Inflammatory macrophage (primary cell): ENCODE results near the gene IL12RB2.

Experiments used
- DNase-seq, 2 donors: peaks; one replicate each; pipeline ENCODE4 v3.0.0-alpha.2; 2020 to 2022

IL12RB2 gene

GRCh38 chr1:67313934-67314671, 6.4 kb downstream of the IL12RB2 start:
- no peak for DNase-seq

- DNase-seq = peak in 1 of 2 donors; percentile 8
Measured at GRCh38 chr1:67314696-67315095, 7.0 kb downstream of the IL12RB2 start.

DNA sequence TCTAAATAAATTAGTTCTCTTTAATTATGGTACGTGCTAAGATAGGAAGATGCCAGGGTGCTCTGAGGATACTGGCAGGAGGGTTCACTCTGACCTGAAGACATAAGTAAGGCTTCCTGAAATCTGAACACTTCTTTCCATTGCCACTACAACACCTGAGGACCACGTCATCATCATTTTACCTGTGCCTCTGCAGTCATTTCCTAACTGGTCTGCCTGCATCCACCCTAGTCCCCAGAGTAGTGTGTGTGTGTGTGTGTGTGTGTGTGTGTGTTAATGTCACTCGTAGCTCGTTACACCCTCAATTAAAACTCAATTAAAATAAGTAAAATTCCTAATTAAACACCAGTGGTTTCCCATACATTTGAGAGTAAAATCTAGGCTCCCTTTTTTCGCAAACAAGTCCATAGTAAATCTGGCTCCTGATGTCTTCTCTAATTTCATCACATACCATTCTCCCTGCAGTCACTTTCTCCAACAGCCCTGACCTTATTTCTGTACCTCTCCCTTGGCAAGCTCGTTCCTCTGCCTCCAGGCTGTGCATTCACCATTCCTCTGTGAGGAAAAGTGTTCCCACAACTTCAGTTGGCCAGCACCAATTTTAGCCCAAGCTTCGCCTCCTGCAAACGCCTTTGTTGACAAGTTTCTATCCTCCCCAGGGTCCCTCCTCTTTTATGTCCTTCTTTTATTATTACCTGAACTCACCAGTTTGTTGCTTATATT, 8.7 kb downstream of the IL12RB2 start:
- no peak for DNase-seq

- DNase-seq = no peak
Measured at GRCh38 chr1:67316918-67317317, 9.2 kb downstream of the IL12RB2 start.

DNA sequence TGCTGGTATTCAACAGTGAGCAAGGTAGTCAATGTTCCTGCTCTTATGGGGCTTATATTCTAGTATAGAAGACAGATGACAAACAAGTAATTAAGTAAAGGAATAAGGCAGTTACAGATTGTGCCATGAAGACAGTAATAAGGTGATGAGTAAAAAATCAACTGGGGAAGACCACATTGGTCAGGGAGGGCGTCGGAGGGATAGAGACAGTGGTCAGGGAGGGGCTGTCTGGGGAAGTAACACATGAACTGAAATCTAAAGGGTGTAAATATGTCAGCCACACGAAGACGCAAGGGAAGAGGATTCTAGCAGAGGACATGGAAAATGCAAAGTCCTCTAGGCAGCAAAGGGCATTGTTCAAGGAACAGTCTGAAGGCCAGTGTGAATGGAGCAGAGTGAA, 10.1 kb downstream of the IL12RB2 start:
- no peak for DNase-seq

DNA sequence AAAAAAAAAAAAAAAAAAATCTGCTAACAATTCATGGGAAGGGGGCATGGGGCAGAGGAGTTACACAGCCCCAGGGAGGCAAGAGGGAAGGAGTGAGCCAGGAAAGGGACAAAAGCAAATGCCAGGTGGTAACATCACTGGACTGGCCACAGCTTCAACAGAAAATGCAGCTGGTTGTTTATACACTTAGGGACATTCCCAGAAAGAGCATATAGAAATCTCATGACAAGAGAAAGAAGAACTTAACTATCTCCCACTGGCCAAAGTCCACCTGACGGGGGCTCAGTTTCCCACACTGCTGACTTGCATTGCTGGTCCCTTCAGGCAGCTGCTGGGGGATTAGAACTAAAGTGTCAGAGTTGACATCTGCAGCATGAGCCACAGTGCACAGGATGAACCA, 14.8 kb downstream of the IL12RB2 start:
- no peak for DNase-seq

GRCh38 chr1:67323087-67323486, 15.4 kb downstream of the IL12RB2 start:
- no peak for DNase-seq

- no peak for DNase-seq
Measured at GRCh38 chr1:67324068-67324467, 16.4 kb downstream of the IL12RB2 start.

DNA sequence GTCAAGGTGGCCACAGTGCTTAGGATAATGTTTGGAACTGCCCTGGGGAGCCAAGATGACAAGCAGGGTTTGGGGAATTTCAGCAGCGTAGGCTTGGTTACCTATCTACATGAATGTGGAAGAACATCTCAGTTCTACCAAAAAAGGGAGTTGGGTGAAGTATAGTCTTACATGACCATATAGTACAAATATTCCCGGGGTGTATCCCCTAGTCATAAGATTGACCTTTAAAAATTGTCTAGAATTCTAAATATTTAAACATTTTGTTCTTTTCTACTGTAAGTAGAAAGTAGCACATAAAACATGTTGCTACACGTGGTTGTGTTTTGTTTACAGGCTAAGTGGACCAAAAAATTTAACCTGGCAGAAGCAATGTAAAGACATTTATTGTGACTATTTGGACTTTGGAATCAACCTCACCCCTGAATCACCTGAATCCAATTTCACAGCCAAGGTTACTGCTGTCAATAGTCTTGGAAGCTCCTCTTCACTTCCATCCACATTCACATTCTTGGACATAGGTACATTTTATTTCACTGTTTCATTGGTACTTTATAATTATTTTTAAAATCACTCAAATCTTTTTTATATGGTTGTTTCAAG, 20.3 kb downstream of the IL12RB2 start:
- no peak for DNase-seq

DNA sequence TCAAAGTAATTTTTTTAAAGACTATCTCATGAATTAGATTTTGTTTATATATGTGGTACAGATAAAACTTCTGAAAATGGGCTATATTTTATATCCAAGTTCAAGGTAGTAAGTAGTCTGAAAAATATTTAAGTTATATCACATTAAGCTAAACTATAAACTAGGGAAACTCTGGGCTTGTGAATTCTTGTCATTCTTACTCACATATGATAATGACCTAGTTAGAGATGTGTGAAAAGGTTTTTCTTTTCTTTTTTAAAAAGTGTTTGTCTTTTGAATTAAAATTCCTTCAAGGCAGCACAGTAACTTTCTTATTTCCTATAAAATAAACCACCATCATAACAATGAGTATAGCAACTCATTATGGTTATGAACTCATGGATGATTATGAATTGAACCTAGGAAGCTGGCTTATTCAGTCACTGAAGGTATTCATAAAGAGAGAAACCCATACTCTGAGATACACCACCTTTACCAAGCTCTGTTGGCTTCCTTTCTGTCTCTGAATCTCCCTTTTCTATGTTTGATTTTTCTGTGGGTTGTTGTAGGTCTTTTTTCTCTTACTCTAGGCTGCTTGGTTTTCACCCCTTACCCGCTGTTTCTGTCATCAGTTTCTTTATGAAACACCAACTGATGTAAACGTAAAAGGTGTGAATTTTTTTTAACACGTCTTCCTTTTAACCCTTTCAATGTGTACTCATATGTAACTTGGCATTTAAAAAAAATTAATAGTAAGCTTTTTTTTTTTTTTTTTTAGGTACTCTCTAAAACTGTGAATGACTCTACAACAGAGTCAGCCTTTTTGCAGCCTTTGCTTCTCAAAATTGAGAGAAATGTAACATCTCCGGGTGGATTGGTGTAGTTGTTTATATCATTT, 25.2 kb downstream of the IL12RB2 start:
- no peak for DNase-seq

GRCh38 chr1:67333603-67334002, 25.9 kb downstream of the IL12RB2 start:
- DNase-seq = no peak

- DNase-seq = no peak
Measured at GRCh38 chr1:67335411-67335810, 27.7 kb downstream of the IL12RB2 start.

DNA sequence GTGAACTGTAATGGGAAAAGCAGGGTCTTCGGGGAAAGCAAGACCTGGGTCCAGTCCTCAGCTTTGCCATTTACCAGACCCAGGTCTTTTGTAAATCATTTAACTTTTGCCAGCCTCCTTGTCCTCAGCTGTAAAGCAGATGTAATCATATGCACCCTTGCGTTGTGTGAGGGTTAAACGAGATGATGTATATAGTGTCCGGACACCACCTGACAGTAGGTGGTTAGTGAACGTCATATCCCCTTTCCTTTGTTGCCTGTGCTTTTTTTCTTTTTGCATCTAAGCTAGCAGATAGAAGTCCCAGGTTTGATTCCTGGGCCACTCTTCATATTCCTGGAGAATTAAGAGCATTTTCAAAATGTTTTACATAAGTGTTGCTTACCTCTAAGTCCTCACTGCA, 28.5 kb downstream of the IL12RB2 start:
- no peak for DNase-seq

- DNase-seq = no peak
Measured at GRCh38 chr1:67336783-67337182, 29.1 kb downstream of the IL12RB2 start.

DNA sequence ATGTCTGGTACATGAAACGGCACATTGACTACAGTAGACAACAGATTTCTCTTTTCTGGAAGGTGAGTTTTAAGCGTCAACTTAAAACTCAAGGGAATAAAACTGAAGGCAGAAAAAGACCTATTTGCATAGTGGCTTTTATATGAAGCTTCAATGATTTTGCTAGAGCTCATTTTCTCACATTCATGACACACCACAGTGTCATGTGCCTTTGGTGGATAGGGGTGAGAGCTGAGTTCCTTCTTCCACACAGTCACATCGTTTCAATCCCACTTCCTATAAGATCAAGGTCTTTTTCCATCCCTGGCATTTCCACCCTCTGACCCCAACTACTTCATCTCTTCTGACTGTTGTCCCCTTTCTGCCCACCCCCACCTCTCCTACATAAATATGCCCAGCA, 31.0 kb downstream of the IL12RB2 start:
- peak; percentile 31 to 45 for DNase-seq

- no peak for DNase-seq
Measured at GRCh38 chr1:67339623-67340343, 32.1 kb downstream of the IL12RB2 start.

- DNase-seq = peak in 1 of 2 donors; percentile 28
Measured at GRCh38 chr1:67342076-67342890, 34.6 kb downstream of the IL12RB2 start.

- no peak for DNase-seq
Measured at GRCh38 chr1:67345556-67345955, 37.9 kb downstream of the IL12RB2 start.

DNA sequence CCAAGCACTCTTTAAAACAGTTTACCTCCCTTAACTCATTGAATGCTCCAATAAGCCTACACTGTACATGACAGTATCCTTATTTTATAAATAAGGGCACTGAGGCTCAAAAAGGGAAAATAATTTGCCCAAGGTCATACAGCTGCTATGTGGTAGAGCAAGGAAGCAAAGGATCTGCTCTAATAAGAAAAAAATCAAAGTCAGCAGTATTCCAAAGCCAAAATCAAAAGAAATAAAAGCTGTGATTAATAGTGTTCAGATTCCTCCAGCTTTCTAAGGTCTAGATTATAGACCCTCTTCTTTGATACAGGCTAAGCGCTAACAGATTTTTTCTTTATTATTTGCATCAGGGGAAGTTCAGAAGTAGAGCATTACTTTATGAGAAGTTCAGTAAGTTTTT, 39.3 kb downstream of the IL12RB2 start:
- DNase-seq = no peak

GRCh38 chr1:67347688-67348472, 40.2 kb downstream of the IL12RB2 start:
- DNase-seq = peak; percentile 43 to 52
